ENCODE results near the gene RHO.
A peak's percentile ranks its signal among the peaks of the same experiment; 100 is the strongest.
"Not testable (repeated sequence)": the region's sequence is repeated elsewhere in the genome, so short reads cannot be mapped to it uniquely, and the experiment has no call there.

The RHO gene

GRCh38 chr3:129543156-129543790 is 14.8 kb downstream of the RHO start, which contains the start of gene H1-8:
Gene H1-8 (plus strand): TSS chr3:129543175. CDS start chr3:129543219, 44 bp downstream.
- DNase-seq (ENCODE audit: low read depth) = no peak

- no peak for DNase-seq (ENCODE audit: low read depth)
Measured at GRCh38 chr3:129543999-129544398, 15.6 kb downstream of the RHO start.

- not testable (repeated sequence) for DNase-seq (ENCODE audit: low read depth)
Measured at GRCh38 chr3:129545951-129546350, 17.5 kb downstream of the RHO start.

DNA sequence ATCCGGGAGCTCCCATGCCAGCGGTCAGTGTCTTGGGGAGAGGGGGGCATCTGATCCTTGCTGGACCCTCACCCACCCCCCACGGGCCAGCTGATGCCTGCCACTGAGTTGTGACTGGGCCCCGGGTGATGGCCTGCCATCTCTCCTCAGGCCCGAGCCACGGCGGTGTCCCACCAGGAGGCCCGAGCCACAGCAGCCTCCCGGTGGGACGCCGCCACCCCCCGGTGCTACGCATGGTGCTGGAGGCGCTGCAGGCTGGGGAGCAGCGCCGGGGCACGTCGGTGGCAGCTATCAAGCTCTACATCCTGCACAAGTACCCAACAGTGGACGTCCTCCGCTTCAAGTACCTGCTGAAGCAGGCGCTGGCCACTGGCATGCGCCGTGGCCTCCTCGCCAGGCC is 18.8 kb downstream of the RHO start:
- no peak for DNase-seq (ENCODE audit: low read depth)

DNA sequence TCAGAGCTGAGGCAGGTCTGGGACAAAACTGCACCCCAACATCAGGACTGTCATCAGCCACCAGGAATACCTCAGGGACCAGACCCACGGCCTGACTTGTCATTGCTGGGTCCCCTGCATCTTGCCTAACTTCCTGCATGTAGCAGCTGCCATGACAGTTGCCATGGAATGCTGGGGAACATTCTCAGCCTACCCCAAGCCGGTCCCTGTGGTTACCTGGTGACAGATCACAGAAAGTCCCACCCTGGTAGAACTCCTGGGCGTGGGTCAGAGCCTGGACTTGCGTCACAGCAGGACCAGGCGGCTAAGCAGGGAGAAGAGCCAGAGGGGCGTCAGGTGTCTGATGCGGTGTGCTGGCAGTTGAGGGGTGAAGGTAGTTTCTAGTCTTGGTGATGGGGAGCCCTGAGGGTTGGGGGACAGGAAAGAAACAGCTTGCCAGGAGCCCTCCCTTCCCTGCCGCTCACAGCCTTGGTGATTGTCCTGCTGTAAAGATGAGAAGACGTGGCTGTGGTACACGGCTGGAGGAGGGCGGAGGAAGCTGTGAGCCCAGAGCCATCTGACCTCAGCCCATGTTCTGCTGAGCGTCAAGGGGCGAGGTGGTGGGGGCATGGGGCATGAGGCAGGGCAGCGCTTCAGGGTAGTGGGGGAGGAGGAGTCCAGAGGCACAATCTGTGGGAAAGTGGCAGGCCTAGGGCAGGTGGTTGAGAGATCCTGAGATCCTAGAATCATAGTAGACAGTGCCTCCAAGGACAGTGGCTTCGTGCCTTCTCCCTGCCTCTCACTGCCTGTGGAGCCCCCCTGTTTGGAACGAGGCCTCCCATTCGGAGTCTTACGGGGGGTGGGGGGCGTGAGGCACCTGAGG is 19.9 kb downstream of the RHO start:
- DNase-seq (ENCODE audit: low read depth) = no peak

DNA sequence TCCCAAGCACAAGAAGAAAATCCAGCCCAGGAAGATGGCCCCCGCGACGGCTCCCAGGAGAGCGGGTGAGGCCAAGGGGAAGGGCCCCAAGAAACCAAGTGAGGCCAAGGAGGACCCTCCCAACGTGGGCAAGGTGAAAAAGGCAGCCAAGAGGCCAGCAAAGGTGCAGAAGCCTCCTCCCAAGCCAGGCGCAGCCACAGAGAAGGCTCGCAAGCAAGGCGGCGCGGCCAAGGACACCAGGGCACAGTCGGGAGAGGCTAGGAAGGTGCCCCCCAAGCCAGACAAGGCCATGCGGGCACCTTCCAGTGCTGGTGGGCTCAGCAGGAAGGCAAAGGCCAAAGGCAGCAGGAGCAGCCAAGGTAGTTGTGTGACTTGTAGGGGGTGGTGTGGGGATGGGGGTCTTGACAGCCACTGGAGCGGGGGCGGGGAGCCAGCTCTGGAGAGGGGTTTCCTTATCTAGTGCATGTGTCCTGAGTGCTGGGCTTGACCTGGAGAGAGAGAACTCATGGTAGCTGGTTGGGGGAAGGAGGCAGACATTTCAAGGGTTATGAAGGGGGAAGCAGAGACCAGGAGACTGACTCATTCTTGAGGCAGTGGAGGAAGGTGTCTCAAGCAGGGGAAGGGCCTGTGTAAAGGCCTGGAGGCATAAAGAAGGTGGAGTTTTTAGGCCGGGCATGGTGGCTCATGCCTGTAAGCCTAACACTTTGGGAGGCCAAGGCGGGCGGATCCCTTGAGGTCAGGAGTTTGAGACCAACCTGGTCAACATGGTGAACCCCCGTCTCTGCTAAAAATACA is 20.8 kb downstream of the RHO start:
- no peak for DNase-seq (ENCODE audit: low read depth)

DNA sequence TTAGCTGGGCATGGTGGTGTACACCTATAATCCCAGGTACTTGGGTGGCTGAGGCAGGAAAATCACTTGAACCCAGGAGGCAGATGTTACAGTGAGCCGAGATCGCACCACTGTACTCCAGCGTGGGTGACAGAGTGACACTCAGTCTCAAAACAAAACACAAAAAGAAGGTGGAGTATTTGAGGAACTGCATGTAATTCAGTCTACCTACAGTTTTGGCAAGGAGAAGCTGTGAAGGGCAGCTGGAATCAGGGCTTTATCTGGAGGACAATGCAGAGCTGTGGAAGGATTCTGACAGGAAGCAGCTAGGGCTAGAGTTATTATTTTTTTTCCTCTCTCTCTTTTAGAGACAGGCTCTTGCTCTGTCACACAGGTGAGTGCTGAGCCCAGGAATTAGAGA is 21.4 kb downstream of the RHO start:
- no peak for DNase-seq (ENCODE audit: low read depth)

DNA sequence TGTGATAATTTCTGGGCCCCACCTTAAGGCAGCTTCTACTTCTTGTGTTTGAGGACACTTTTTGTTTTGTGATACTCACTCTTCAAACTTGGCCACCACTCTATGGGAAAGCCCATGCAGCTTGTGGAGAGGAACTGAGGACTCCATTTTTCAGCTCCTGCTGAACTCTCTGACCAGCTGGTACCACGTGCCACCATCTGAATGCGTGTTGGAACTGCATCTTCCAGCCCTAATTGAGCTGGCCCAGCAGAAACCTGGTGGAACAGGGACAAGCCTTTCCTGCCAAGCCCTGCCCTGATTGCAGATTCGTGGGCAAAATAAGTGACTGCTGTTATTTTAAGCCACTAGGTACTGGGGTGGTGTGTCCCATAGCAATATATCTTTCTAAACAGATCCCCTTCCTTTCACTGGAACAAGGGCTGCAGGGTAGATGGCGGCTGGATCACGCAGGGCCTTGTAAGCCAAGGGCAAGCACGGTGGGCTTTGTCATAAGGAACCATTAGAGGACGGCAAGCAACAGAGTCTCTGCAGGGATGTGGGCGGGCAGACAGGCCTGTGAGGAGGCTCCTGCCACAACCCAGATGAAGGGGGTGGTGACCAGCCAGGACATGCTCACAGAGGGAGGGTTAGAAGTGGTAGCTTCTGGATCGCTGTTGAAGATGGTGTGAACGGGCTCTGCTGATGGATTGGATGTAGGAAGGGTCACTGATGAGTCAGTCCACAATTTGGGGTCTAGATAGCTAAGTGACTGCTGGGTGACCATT is 24.0 kb downstream of the RHO start:
- no peak for DNase-seq (ENCODE audit: low read depth)

DNA sequence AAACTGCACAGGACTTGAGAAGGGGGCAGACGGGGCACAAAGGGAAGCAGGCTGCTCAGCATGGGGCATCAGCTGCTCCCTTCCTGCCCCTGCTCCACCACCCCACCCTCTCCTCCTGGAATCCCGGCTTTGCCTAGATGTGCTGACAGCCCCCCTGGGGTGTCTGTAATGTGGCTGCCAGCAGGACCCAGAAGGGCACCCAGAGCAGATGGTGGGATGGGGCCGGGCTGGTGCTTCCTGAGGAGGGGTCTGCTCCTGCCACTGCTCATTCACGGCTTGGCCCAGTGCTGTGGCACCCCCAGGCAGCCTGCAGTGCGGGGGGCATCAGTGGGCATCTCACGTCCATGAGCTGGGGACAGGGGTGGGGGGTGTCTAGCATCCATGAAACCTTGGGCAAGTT is 24.7 kb downstream of the RHO start:
- DNase-seq (ENCODE audit: low read depth) = no peak

DNA sequence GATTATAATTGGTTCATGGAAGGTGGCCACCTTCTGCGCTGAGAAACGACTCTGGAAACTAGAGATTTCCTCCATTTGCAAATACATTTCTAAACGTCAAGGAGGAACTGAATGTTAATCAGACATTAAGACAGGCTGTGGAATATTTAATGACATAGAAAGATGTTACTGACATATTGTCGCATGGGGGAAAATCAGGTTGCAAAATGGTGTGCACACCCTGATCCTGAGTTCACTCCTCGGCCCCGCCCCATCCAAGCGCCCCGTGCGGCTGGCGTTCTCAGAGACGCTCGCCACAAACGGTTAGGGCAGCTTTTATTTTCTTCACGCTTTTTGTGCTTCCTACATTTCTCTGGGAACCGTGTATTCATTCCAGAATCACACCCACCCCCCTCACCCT is 25.3 kb downstream of the RHO start:
- DNase-seq (ENCODE audit: low read depth) = no peak

DNA sequence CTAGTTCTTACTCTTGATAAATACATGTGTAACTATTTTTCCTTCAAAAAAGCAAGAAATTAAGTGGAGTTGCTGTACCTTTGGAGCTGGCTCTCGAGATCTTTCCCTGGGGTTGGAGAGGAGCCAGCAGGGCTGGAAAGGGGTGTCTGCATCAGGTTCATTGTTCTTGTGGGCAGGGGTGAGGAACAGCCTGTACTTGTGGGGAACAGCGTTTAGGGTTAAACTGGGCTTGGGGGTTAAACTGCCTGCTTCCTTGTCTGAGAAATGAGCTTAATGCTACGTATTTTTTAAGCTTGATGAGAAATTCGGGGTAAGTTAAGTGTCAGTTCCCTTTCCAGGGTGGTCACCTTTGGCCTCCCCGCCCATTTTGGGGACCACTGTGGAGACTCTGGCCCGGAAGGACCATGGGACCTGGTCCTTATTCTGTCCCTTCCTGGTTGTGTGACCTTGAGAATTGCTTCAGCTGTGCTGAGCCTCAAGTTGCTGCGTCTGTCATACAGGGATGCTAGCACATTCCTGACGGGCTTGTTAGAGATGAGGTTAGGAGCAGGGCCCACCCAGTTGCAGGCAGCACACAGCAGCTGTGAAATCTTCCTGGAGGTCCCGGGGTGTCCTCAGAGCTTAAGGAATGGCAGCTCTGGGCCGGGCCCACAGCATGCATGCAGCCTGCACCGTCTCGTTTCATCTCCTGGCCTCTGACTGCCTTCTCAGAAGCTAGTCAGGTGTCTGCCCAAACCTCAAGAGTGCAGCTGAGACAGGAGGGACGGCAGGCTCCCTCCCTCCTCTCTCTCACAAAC is 26.1 kb downstream of the RHO start:
- DNase-seq (ENCODE audit: low read depth) = no peak

- no peak for DNase-seq (ENCODE audit: low read depth)
Measured at GRCh38 chr3:129555153-129555550, 26.7 kb downstream of the RHO start.

DNA sequence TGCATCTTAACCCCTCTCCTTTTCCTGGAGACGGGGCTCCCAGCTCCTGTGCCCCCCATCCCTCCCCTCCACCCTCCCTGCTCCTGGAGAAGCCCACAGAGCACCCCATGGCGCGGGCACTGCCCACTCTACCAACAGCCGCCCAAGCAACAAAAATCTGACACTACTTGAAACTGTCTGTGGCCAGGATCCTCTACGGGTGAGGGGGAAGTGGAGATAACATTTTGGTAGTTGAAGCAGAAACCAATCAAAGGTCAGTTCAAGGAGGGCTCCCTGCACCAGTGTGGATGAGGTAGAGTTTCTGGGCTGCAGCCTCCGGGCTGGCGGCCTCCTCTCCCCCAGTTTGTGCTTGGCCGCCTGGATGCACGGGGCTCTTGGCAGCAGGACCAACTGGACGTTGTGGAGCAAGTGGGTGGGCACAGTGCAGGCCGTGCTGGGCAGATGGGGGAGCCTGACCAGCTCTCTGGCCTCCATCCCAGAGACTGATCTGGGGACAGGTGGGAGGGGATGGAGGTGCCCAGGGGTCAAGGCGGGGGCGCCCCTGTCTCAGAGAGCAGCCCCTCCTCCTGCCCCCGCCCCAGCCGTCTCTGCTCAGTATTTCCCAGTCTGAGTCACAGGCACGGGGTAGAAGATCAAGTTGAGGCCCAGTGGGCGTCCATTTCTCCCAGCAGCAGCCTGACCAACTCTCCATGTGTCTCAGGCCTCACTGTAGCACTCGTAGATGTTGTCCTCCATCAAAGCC is 27.3 kb downstream of the RHO start:
- DNase-seq (ENCODE audit: low read depth) = no peak

GRCh38 chr3:129556358-129556695 is 27.9 kb downstream of the RHO start:
- DNase-seq (ENCODE audit: low read depth) = no peak

- DNase-seq (ENCODE audit: low read depth) = no peak
Measured at GRCh38 chr3:129556890-129557547, 28.6 kb downstream of the RHO start.

- DNase-seq (ENCODE audit: low read depth) = peak; percentile 74
Measured at GRCh38 chr3:129557548-129557894, 29.1 kb downstream of the RHO start.

DNA sequence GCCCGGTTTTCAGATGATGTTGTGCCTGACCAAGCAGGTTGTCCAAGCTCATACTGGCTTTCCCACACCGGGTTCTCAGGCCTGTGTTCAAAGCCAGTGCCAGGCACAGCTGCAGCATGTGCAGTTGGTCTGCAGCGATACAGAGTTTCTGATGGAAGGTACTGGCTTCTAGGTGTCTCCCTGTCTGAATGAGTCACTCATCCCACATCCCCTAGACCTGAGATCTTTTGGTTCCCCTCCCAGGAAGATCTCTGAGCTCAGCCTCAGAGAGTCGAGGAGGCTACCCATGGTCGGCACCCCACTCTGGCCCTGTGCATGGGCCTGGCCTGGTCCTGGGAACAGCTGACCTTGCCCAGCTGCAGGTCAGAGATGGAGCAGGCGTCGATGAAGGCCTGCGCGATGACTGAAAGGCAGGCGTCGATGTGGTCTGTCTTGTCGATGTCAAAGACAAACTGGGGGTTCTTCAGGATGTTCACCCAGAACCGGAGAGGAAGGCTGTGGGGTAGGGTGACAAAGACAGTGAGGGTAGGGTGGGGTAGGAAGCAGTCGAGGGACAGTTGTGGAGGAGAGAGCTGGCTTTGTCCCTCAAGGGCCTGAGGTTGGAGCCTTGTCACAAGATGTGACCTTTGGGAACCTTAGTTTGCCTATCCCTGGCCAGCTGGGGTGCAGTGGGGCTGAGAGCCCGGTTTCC is 29.8 kb downstream of the RHO start:
- DNase-seq (ENCODE audit: low read depth) = no peak

- DNase-seq (ENCODE audit: low read depth) = peak; percentile 71
Measured at GRCh38 chr3:129558772-129559564, 30.5 kb downstream of the RHO start.
